Cardiac muscle cell (in vitro differentiated cells and primary cell): ENCODE data around the gene FNDC10. TPM values are rescaled to one million over a fixed set of nuclear protein-coding genes. Genes with fewer than 3 reads are reported as not detected.

Experiments used
- DNase-seq, 2 donors: peaks; one replicate each; pipeline versions ENCODE4 v3.0.0 to v3.0.0-alpha.2; 2010 to 2017; ENCODE audit warnings: low read depth in 1 of 2, low spot score in 1 of 2
- H3K27ac ChIP-seq: fragments of 200-600 bp; sonication (generic); 2 replicates; pipeline ENCODE4 v1.5.1; 2016
- H3K27me3 ChIP-seq: fragments of 200-600 bp; sonication (generic); 2 replicates; pipeline ENCODE4 v1.6.0; 2016; ENCODE audit warnings: control low read depth
- H3K36me3 ChIP-seq: fragments of 200-600 bp; sonication (generic); 2 replicates; pipeline ENCODE4 v1.5.1; 2016; ENCODE audit warnings: control low read depth
- H3K4me1 ChIP-seq: fragments of 200-600 bp; sonication (generic); 2 replicates; pipeline ENCODE4 v1.8.1; 2017; ENCODE audit warnings: low read depth, mild to moderate bottlenecking, mixed run types
- H3K4me3 ChIP-seq: fragments of 200-600 bp; sonication (generic); 2 replicates; pipeline ENCODE4 v1.5.1; 2016; ENCODE audit warnings: mild to moderate bottlenecking
- H3K9me3 ChIP-seq: fragments of 200-600 bp; sonication (generic); 2 replicates; pipeline ENCODE4 v1.5.1; 2017; ENCODE audit warnings: low read depth, mild to moderate bottlenecking, control low read depth
- CTCF ChIP-seq: IDR thresholded peaks from 2 replicates; pipeline ENCODE4 v1.5.1; 2012; ENCODE audit warnings: low read depth, mild to moderate bottlenecking, low read length
- polyA plus RNA-seq: library from polyadenylated mRNA; unstranded; fragments of >200 nt; fragmentation: Nextera tagmentation; extraction: Ambion mirVana; gene quantifications from 2 replicates; pipeline ENCODE4 v1.2.1, GENCODE V29; 2016
- total RNA-seq: library from RNA; depleted of rRNA; stranded (reverse); fragments of >200 nt; gene quantifications from 2 replicates; pipeline ENCODE4 v1.2.3, GENCODE V29; 2016

The FNDC10 gene
- total and polyA plus RNA-seq, 2 experiments from 2014 or later: 30.9 to 62.3 TPM

GRCh38 chr1:1603671-1604373 is 3.9 kb upstream of the FNDC10 start:
- no peak for DNase-seq
- H3K27ac ChIP-seq: no peak overlapping the region
- no peaks in the 10 kb centered on the region for H3K9me3 ChIP-seq
- H3K27me3 ChIP-seq: peaks cover 57% of the 10 kb centered on the region
- peaks cover 2% of the 10 kb centered on the region for H3K4me1 ChIP-seq
- no peak overlapping the region for H3K4me3 ChIP-seq
- no peaks in the 10 kb centered on the region for H3K36me3 ChIP-seq
- TF ChIP-seq CTCF: no peak

DNA sequence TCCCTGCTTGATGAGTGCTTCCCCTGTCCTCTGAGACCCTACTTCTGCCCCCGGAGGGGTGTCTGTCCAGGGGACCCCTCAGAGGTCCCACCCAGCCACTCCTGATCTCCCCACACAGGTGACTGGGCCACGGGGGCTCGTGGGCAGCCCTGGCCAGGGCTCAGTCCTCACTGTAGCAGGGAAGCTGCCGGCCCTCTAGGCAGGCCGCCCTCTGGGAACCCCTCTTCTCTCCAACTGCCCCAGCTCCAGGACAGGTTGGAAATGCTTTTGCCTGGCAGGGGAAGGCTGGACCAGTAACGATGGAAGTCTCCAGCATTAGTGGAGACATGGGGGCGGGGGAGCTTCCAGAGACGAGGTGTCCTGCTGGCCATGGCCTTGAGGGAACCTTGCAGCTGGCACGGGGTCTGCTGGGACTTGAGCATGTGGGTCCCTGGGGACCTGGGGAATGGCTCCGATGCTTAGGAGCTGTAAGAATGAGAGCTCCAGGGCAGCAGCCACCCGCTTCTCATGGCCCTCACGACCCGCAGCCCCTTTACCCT is 3.1 kb upstream of the FNDC10 start:
- Histone ChIP-seq H3K27me3 (peaks cover 62% of the 10 kb centered on the region), H3K4me3 (no peak overlapping the region), H3K9me3 (no peaks in the 10 kb centered on the region), H3K4me1 (peaks cover 4% of the 10 kb centered on the region), H3K36me3 (no peaks in the 10 kb centered on the region), H3K27ac (no peak overlapping the region)
- no peak for DNase-seq
- no peak for TF ChIP-seq CTCF

GRCh38 chr1:1602304-1602967 is 2.5 kb upstream of the FNDC10 start:
- Histone ChIP-seq H3K4me1 (peaks cover 10% of the 10 kb centered on the region), H3K9me3 (no peaks in the 10 kb centered on the region), H3K27me3 (peaks cover 62% of the 10 kb centered on the region), H3K4me3 (no peak overlapping the region), H3K27ac (no peak overlapping the region), H3K36me3 (no peaks in the 10 kb centered on the region)
- DNase-seq: no peak
- TF ChIP-seq CTCF: no peak

DNA sequence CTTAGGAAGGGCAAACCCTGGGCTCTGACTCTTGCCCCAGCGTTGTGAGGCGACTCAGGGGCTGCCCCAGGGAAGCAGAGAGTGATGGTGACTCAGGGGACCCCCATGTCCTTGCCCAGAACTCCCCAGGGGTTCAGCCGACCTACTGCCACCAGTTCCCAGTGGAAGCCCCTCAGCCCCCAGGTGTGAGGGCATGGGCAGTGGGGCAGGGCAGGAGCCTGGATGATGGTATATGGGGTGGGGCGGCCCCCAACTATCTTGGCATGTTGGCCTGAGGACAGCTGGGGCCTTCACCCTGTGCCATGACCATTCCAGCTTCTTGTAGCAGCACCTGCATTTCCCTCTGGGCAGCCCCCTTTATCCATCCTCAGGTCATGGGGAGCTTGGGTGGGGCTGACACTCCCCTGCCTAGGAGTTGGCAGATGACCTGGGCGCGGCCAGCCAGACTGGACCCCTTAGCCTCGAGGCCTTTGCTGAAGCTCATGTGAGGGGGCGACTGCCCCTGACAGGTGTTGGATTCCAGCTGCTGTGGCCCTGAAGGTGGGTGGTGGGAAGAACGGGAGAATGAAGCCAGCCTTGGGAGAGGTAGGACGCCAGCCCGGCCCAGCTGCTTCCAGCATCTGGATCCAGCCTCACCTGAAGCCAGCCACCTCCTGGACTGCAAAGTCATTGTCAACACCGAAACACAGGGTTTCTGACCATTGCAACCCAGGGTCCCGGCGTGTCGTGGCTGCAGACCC is 1.8 kb upstream of the FNDC10 start:
- TF ChIP-seq CTCF: no peak
- no peaks in the 10 kb centered on the region for H3K36me3 ChIP-seq
- DNase-seq: no peak
- H3K9me3 ChIP-seq: no peaks in the 10 kb centered on the region
- no peak overlapping the region for H3K4me3 ChIP-seq
- H3K27me3 ChIP-seq: peaks cover 62% of the 10 kb centered on the region
- peaks cover 14% of the 10 kb centered on the region for H3K4me1 ChIP-seq
- no peak overlapping the region for H3K27ac ChIP-seq

- H3K27me3 ChIP-seq: peaks cover 62% of the 10 kb centered on the region
- no peaks in the 10 kb centered on the region for H3K36me3 ChIP-seq
- peak overlapping the region; percentile 47 for H3K4me3 ChIP-seq
- H3K9me3 ChIP-seq: no peaks in the 10 kb centered on the region
- DNase-seq: no peak
- H3K27ac ChIP-seq: no peak overlapping the region
- H3K4me1 ChIP-seq: peaks cover 14% of the 10 kb centered on the region
- TF ChIP-seq CTCF: no peak
These were observed 1.1 kb upstream of the FNDC10 start for GRCh38 chr1:1600861-1601563.
